C4-2B (cell line): ENCODE measurements around the gene SLC6A7.

ENCODE experiments used
- H3K27ac ChIP-seq: fragments of 450-650 bp; 2 replicates; pipeline ENCODE4 v1.5.1; 2017
- ZFX ChIP-seq: fragments of 450-650 bp; IDR thresholded peaks from 2 replicates; pipeline ENCODE4 v1.6.1; 2017
- TF ChIP-seq, protein P1 (sequence below): fragments of 450-650 bp; conservative IDR thresholded peaks from 2 replicates; pipeline ENCODE4 v1.5.1; 2017; ENCODE audit warnings: mild to moderate bottlenecking

SLC6A7 gene

DNA sequence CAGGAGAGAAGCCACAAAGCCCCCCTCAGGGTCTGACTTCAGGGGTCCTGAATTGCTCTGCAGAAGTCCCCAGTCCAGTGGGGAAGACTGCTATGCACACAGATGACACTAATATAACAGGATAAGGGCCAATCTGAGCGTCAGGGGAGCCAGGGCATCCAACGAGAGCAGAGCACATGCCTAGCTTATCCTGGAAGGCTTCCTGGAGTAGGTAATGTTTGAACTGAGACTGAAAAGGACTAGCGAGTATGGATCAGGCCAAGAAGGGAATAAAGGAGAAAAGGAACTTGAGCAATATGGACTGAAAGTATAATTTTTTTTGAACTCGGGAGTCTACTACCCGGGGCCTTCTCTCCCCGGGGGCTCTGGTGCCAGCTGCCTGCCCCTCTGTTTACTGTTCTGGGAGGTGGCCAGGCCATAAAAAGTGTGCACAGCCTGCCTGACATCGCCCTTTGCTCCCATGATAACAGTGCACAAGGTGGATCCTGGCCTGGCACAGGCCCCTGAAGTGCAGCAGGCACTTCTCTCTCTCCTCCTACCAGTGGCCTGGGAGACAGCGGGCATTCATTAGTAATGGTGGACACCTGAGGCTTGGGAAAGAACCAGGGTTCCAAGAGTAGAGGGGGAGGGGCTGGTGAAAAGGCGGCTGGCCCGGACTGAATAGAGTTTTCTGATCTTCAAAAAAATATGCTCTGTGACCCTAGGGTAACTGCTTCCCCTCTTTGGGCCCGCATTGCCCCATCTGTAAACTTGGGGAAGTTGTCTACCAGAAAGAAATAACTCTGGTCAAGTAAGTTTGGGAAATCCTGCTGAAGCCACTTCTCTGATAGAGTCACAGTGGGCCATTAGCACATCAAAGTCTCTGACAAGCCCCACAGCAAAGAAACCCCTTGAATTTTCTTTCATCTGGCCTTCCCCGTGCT, 4.6 kb upstream of the SLC6A7 start:
- no peak overlapping the region for H3K27ac ChIP-seq
- TF ChIP-seq ZFX, result no peak
- TF ChIP-seq, protein P1, sequence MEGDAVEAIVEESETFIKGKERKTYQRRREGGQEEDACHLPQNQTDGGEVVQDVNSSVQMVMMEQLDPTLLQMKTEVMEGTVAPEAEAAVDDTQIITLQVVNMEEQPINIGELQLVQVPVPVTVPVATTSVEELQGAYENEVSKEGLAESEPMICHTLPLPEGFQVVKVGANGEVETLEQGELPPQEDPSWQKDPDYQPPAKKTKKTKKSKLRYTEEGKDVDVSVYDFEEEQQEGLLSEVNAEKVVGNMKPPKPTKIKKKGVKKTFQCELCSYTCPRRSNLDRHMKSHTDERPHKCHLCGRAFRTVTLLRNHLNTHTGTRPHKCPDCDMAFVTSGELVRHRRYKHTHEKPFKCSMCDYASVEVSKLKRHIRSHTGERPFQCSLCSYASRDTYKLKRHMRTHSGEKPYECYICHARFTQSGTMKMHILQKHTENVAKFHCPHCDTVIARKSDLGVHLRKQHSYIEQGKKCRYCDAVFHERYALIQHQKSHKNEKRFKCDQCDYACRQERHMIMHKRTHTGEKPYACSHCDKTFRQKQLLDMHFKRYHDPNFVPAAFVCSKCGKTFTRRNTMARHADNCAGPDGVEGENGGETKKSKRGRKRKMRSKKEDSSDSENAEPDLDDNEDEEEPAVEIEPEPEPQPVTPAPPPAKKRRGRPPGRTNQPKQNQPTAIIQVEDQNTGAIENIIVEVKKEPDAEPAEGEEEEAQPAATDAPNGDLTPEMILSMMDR, result no peak

DNA sequence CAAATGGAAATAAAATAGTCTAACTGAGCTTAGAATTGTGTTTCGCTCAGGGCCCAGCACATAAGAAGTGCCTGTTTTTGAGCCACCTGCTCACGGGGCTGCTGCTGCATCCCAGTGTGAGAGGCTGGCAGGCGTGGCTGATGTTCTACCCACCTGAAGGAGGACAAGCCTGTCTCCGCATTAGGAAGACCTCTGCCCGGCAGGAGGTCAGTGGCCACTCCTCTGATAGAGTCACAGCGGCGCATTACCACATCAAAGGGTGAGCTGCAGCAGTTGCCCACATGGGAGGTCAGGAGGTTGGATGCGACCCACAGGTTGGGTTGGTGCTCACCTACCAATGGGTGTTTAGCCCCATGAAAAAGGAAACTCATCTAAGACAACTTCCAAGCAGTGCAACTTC, 3.7 kb upstream of the SLC6A7 start:
- TF ChIP-seq ZFX, result no peak
- TF ChIP-seq, protein P1, result no peak
- H3K27ac ChIP-seq, result no peak overlapping the region

DNA sequence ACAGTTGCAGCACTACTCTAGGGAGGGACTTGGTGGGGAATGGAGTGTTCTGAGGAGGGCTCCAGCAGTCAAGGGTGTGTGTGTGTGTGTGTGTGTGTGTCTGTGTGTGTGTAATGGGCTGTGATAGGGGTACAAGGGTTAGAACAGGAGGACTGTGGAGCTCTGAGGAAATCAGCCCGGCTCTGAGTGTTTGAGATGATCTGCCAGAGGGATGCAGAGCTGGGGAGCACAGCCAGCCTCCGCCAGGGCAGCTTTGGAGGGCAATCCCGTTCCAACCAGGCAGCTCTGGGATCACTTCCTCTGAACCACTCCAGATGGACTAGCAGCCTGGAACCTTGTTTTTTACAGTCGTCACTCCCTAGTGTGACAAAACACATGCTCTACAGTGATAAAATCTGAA, 3.0 kb upstream of the SLC6A7 start:
- TF ChIP-seq, protein P1, result no peak
- no peak for TF ChIP-seq ZFX
- H3K27ac ChIP-seq, result no peak overlapping the region

DNA sequence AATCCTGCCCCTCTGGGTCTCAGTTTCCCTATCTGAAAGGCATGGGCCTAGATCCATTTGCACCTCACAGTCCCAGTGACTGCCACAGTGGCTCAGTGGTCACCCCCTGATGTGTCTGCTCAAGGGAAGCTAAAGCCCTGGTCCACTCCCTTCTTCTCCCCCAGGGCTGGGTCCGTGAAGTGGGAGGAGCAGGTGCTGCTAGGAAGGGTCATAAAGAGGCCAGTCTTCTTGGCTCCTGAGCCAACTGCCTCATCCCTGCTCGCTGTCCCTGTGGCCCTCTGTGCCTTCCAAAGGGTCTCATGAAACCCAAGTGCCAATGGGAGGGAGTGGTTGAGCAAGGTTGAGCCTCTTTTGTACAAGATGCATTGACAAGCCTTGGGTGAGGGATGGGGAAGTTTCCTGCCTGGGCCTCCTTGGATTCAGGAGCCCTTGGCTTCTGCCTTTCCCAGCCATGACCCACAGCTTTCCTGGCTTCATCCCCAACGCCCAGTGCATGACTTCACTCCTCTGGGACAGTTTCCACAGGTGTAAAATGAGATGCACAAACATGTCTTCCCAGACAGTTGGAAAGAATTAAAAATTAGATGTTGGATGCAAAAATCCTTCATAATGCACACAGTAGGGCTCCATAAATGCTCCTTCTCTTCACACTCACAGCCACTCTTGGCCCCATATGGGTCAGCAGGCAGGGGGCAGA, 1.6 kb upstream of the SLC6A7 start:
- no peak overlapping the region for H3K27ac ChIP-seq
- no peak for TF ChIP-seq ZFX
- TF ChIP-seq, protein P1, result no peak

DNA sequence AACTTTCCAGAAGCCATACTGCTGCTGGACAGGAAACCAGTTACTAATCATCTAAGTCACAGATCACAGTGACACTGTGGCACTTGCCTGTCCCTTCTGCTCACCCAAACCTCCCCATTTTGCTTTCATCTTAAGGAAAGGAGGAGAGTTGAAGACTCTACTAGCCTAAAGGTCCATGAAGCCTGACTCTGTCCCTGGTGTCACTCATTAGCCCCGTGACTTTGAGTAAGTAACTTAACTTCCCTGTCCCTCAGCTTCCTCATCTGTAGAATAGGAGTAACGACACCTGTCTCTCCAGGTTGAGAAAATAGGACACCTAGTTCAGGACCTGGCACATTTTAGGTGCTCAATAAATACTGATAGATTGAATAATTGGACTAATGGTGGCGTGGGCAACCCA, 536 bp upstream of the SLC6A7 start:
- TF ChIP-seq ZFX, result no peak
- TF ChIP-seq, protein P1, result no peak

DNA sequence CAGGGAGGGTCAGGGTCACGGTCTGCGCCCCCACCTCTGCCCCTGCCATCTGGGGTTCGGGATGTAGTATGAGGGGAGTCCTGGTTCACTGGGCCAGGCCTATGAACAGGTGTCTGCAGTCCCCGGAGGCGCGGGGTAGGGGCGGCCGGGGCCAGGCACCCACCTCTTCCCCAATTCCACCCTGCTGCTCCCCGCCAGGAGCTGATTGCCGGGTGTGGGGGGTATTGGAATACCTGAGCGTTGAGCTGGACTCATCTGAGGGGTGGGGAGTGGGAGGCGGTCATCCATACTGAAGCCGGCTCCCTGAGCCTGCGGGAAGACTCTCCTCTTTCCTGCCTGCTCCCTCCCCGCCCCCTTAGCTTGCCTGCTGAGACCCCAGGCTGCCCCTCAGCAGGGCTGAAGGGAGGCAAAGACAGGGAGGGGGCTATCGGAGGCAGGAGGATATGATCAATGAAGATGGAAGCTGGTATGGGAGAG, 679 bp downstream of the SLC6A7 start:
- no peak overlapping the region for H3K27ac ChIP-seq
- TF ChIP-seq, protein P1, result no peak
- TF ChIP-seq ZFX, result no peak

More for the DNA sequence above, 536 bp upstream of the SLC6A7 start:
- no peak overlapping the region for H3K27ac ChIP-seq

DNA sequence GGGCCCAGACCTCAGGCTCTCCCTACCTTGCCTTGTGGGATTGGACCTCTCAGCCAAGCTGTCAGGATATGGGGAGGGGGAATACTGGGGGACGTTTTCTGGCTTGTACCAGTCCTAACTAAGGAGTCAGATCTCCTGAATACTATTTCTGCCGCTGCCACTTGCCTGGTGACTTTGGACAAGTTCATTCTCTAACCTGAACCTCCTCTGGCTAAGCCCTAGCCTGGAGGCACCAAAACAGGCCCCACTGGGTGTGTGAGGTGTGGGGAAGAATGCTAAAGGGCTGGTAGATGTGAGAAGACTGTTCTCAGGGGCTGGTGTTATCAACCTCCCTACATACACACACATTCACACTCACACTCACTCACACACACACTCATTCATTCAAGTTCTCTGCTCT, 1.1 kb downstream of the SLC6A7 start:
- H3K27ac ChIP-seq, result no peak overlapping the region

More for the DNA sequence above, 1.1 kb downstream of the SLC6A7 start:
- no peak for TF ChIP-seq ZFX
- TF ChIP-seq, protein P1, result no peak
